ENCODE results near the gene TMEM247.

- no peak for TF ChIP-seq EZH2 (IDR thresholded peaks at IDR 0.05; ENCODE audit: low read length, unreplicated experiment)
- TF ChIP-seq, protein P1, sequence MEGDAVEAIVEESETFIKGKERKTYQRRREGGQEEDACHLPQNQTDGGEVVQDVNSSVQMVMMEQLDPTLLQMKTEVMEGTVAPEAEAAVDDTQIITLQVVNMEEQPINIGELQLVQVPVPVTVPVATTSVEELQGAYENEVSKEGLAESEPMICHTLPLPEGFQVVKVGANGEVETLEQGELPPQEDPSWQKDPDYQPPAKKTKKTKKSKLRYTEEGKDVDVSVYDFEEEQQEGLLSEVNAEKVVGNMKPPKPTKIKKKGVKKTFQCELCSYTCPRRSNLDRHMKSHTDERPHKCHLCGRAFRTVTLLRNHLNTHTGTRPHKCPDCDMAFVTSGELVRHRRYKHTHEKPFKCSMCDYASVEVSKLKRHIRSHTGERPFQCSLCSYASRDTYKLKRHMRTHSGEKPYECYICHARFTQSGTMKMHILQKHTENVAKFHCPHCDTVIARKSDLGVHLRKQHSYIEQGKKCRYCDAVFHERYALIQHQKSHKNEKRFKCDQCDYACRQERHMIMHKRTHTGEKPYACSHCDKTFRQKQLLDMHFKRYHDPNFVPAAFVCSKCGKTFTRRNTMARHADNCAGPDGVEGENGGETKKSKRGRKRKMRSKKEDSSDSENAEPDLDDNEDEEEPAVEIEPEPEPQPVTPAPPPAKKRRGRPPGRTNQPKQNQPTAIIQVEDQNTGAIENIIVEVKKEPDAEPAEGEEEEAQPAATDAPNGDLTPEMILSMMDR (conservative IDR thresholded peaks at IDR 0.05; ENCODE audit: low read depth, low read length): no peak
Observed at GRCh38 chr2:46502291-46502885, 23.0 kb downstream of the TMEM247 start.

Data from PC-3 (cell line).